Neural crest cell (in vitro differentiated cells): ENCODE data around the gene ERCC1. TPM values are rescaled to one million over a fixed set of nuclear protein-coding genes. Genes with fewer than 3 reads are reported as not detected.

ENCODE experiments used
- DNase-seq: peaks from one replicate; pipeline ENCODE4 v3.0.0; 2021; ENCODE audit warnings: low read depth, mixed read lengths, low spot score
- H3K27ac Mint-ChIP-seq: one replicate; pipeline ENCODE4 v1.8.0; 2021; ENCODE audit warnings: mild to moderate bottlenecking, mixed read lengths; ENCODE audit not compliant: unreplicated experiment
- H3K27me3 Mint-ChIP-seq: 2 replicates; pipeline ENCODE4 v1.8.0; 2021; ENCODE audit warnings: low read depth, mild to moderate bottlenecking, mixed read lengths
- H3K36me3 Mint-ChIP-seq: 2 replicates; pipeline ENCODE4 v1.8.0; 2021; ENCODE audit warnings: low read depth, mild to moderate bottlenecking, mixed read lengths
- H3K4me1 Mint-ChIP-seq: 2 replicates; pipeline ENCODE4 v1.8.0; 2021; ENCODE audit warnings: mixed read lengths
- H3K4me3 Mint-ChIP-seq: one replicate; pipeline ENCODE4 v1.8.0; 2021; ENCODE audit warnings: mild to moderate bottlenecking, mixed read lengths
- H3K9me3 Mint-ChIP-seq: 2 replicates; pipeline ENCODE4 v1.8.0; 2021; ENCODE audit warnings: mixed read lengths
- CTCF ChIP-seq: fragments of 200-600 bp; sonication (generic); conservative IDR thresholded peaks from 2 replicates; pipeline ENCODE4 v1.5.0; 2021; ENCODE audit warnings: antibody characterized with exemption, mild to moderate bottlenecking
- total RNA-seq: library from RNA; stranded (reverse); gene quantifications from 2 replicates; pipeline ENCODE4 v1.2.1, GENCODE V29; 2021

Gene ERCC1
- total RNA-seq, 1 donor from 2014 or later, result 115 TPM

DNA sequence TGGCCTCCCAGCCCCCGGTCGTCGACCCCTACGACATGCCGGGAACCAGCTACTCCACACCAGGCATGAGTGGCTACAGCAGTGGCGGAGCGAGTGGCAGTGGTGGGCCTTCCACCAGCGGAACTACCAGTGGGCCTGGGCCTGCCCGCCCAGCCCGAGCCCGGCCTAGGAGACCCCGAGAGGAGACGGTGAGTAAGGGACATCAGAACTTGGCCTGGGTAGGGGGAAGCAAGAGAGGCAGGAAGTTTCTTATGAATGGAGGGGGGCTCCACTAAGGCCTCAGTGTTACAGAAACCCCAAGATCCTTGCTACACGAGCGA is 47.0 kb upstream of the ERCC1 start:
- DNase-seq, result no peak
- Mint-ChIP-seq H3K9me3 (no peaks in the 10 kb centered on the region), H3K36me3 (no peaks in the 10 kb centered on the region), H3K4me3 (peak overlapping the region; percentile 19), H3K27me3 (peaks cover 59% of the 10 kb centered on the region), H3K4me1 (peaks cover 27% of the 10 kb centered on the region), H3K27ac (peak overlapping the region; percentile 27)
- TF ChIP-seq CTCF, result no peak

GRCh38 chr19:45469945-45470761 is 46.4 kb upstream of the ERCC1 start:
- H3K4me1 Mint-ChIP-seq, result peaks cover 27% of the 10 kb centered on the region
- no peak for TF ChIP-seq CTCF
- H3K9me3 Mint-ChIP-seq, result no peaks in the 10 kb centered on the region
- H3K4me3 Mint-ChIP-seq, result peak overlapping the region; percentile 89
- peak overlapping the region; percentile 98 for H3K27ac Mint-ChIP-seq
- peaks cover 53% of the 10 kb centered on the region for H3K27me3 Mint-ChIP-seq
- no peak for DNase-seq
- no peaks in the 10 kb centered on the region for H3K36me3 Mint-ChIP-seq

GRCh38 chr19:45469132-45469944 is 45.6 kb upstream of the ERCC1 start:
- H3K27me3 Mint-ChIP-seq, result peaks cover 51% of the 10 kb centered on the region
- TF ChIP-seq CTCF, result no peak
- H3K4me1 Mint-ChIP-seq, result peaks cover 27% of the 10 kb centered on the region

GRCh38 chr19:45468803-45469131 is 45.0 kb upstream of the ERCC1 start:
- Mint-ChIP-seq H3K36me3 (no peaks in the 10 kb centered on the region), H3K4me1 (peaks cover 27% of the 10 kb centered on the region), H3K9me3 (no peaks in the 10 kb centered on the region), H3K27ac (peak overlapping the region; percentile 97), H3K4me3 (peak overlapping the region; percentile 89), H3K27me3 (peaks cover 46% of the 10 kb centered on the region)
- no peak for TF ChIP-seq CTCF
- no peak for DNase-seq

More at GRCh38 chr19:45469132-45469944, 45.6 kb upstream of the ERCC1 start:
- peak overlapping the region; percentile 89 for H3K4me3 Mint-ChIP-seq
- no peaks in the 10 kb centered on the region for H3K36me3 Mint-ChIP-seq
- H3K9me3 Mint-ChIP-seq, result no peaks in the 10 kb centered on the region
- H3K27ac Mint-ChIP-seq, result peak overlapping the region; percentile 98
- peak; percentile 85 for DNase-seq

DNA sequence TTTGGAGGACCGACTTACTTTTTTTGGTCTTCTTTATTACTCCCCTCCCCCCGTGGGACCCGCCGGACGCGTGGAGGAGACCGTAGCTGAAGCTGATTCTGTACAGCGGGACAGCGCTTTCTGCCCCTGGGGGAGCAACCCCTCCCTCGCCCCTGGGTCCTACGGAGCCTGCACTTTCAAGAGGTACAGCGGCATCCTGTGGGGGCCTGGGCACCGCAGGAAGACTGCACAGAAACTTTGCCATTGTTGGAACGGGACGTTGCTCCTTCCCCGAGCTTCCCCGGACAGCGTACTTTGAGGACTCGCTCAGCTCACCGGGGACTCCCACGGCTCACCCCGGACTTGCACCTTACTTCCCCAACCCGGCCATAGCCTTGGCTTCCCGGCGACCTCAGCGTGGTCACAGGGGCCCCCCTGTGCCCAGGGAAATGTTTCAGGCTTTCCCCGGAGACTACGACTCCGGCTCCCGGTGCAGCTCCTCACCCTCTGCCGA is 44.5 kb upstream of the ERCC1 start:
- H3K4me1 Mint-ChIP-seq, result peaks cover 27% of the 10 kb centered on the region
- TF ChIP-seq CTCF, result no peak
- DNase-seq, result peak; percentile 19
- peak overlapping the region; percentile 89 for H3K4me3 Mint-ChIP-seq
- peaks cover 42% of the 10 kb centered on the region for H3K27me3 Mint-ChIP-seq
- peak overlapping the region; percentile 97 for H3K27ac Mint-ChIP-seq
- H3K36me3 Mint-ChIP-seq, result no peaks in the 10 kb centered on the region
- no peaks in the 10 kb centered on the region for H3K9me3 Mint-ChIP-seq
